ENCODE results near the gene DAAM1. TPM values are rescaled to one million over a fixed set of nuclear protein-coding genes. Genes with fewer than 3 reads are reported as not detected.
A peak's percentile ranks its signal among the peaks of the same experiment; 100 is the strongest.

Gene DAAM1
- total RNA-seq, 3 donors from 2014 or later: 50.1 to 95.9 (median 64.2) TPM

GRCh38 chr14:59249029-59249428 lies 60.6 kb downstream of the DAAM1 start:
- Histone ChIP-seq H3K27me3 (no peaks in the 10 kb centered on the region), H3K36me3 (no peaks in the 10 kb centered on the region), H3K4me3 (no peak overlapping the region), H3K27ac (no peak overlapping the region), H3K4me1 (peaks cover 0 to 4% of the 10 kb centered on the region in 2 donors), H3K9me3 (no peaks in the 10 kb centered on the region)
- TF ChIP-seq CTCF (IDR thresholded peaks at IDR 0.05) (no peak), POLR2AphosphoS5 (IDR thresholded peaks at IDR 0.05) (no peak), POLR2A (IDR thresholded peaks at IDR 0.05) (no peak)
- intact Hi-C loops (cut with DNase I; ENCODE audit: low total_unique reads): no loop called here
- no peak for DNase-seq (ENCODE audit: low spot score in 2 of 2)

- Histone ChIP-seq H3K4me3 (no peak overlapping the region), H3K4me1 (peaks cover 6 to 10% of the 10 kb centered on the region in 2 donors), H3K36me3 (no peaks in the 10 kb centered on the region), H3K27me3 (no peaks in the 10 kb centered on the region), H3K9me3 (no peaks in the 10 kb centered on the region), H3K27ac (no peak overlapping the region)
- no peak for TF ChIP-seq POLR2AphosphoS5 (IDR thresholded peaks at IDR 0.05)
- intact Hi-C loops (cut with DNase I; ENCODE audit: low total_unique reads): no loop called here
- no peak for DNase-seq (ENCODE audit: low spot score in 2 of 2)
Measured at GRCh38 chr14:59251811-59252771, 63.6 kb downstream of the DAAM1 start.

GRCh38 chr14:59252772-59253500 lies 64.5 kb downstream of the DAAM1 start:
- intact Hi-C loops (cut with DNase I; ENCODE audit: low total_unique reads): no loop called here
- no peak for DNase-seq (ENCODE audit: low spot score in 2 of 2)
- TF ChIP-seq POLR2AphosphoS5 (IDR thresholded peaks at IDR 0.05) (no peak), POLR2A (IDR thresholded peaks at IDR 0.05) (no peak), CTCF (IDR thresholded peaks at IDR 0.05) (no peak)
- H3K27ac ChIP-seq: peak overlapping the region; percentile 52 to 93
- no peak overlapping the region for H3K4me3 ChIP-seq
- H3K36me3 ChIP-seq: no peaks in the 10 kb centered on the region
- no peaks in the 10 kb centered on the region for H3K27me3 ChIP-seq
- H3K9me3 ChIP-seq: no peaks in the 10 kb centered on the region
- peaks cover 6 to 10% of the 10 kb centered on the region in 2 donors for H3K4me1 ChIP-seq

GRCh38 chr14:59253527-59253926 lies 65.1 kb downstream of the DAAM1 start:
- Histone ChIP-seq H3K9me3 (no peaks in the 10 kb centered on the region), H3K4me3 (no peak overlapping the region), H3K36me3 (no peaks in the 10 kb centered on the region), H3K4me1 (peaks cover 6 to 10% of the 10 kb centered on the region in 2 donors), H3K27ac (peak overlapping the region; percentile 52 to 93), H3K27me3 (no peaks in the 10 kb centered on the region)
- DNase-seq (ENCODE audit: low spot score in 2 of 2): no peak
- TF ChIP-seq POLR2A (IDR thresholded peaks at IDR 0.05) (no peak), CTCF (IDR thresholded peaks at IDR 0.05) (no peak), POLR2AphosphoS5 (IDR thresholded peaks at IDR 0.05) (no peak)
- intact Hi-C loops (cut with DNase I; ENCODE audit: low total_unique reads): no loop called here

GRCh38 chr14:59254146-59254910 lies 65.9 kb downstream of the DAAM1 start:
- H3K4me1 ChIP-seq: peaks cover 6 to 10% of the 10 kb centered on the region in 2 donors
- H3K27ac ChIP-seq: peak overlapping the region; percentile 91 to 93
- no peaks in the 10 kb centered on the region for H3K9me3 ChIP-seq
- DNase-seq (ENCODE audit: low spot score in 2 of 2): peak; percentile 71 to 85
- no peak overlapping the region for H3K4me3 ChIP-seq
- intact Hi-C loops (cut with DNase I; ENCODE audit: low total_unique reads): no loop called here
- no peaks in the 10 kb centered on the region for H3K27me3 ChIP-seq
- no peaks in the 10 kb centered on the region for H3K36me3 ChIP-seq
- TF ChIP-seq POLR2A (IDR thresholded peaks at IDR 0.05): no peak
- TF ChIP-seq POLR2AphosphoS5 (IDR thresholded peaks at IDR 0.05): peak in 2 of 3 donors; percentile 41 to 69

Data from breast epithelium (tissue), 4 donors.